ENCODE data around the gene NTF3.

DNA sequence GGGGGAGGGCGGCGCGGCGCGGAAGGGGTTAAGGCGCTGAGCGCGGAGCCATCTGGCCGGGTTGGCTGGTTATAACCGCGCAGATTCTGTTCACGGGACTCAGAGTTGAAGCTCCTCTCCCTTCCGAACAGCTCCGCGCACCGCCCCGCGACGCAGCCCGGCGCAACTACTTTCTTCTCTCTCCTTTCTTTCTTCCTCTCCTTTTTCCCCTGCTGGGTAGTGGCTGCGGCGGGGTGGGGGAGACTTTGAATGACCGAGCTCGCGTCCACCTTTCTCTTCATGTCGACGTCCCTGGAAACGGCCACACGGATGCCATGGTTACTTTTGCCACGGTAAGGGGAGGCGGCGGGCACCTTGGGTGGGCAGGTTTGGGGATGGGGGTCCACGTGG, at the start of gene NTF3:
- TF ChIP-seq, protein P1, sequence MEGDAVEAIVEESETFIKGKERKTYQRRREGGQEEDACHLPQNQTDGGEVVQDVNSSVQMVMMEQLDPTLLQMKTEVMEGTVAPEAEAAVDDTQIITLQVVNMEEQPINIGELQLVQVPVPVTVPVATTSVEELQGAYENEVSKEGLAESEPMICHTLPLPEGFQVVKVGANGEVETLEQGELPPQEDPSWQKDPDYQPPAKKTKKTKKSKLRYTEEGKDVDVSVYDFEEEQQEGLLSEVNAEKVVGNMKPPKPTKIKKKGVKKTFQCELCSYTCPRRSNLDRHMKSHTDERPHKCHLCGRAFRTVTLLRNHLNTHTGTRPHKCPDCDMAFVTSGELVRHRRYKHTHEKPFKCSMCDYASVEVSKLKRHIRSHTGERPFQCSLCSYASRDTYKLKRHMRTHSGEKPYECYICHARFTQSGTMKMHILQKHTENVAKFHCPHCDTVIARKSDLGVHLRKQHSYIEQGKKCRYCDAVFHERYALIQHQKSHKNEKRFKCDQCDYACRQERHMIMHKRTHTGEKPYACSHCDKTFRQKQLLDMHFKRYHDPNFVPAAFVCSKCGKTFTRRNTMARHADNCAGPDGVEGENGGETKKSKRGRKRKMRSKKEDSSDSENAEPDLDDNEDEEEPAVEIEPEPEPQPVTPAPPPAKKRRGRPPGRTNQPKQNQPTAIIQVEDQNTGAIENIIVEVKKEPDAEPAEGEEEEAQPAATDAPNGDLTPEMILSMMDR (IDR thresholded peaks at IDR 0.05; ENCODE audit: low read depth, low read length) = no peak
- no peak for TF ChIP-seq POLR2A (IDR thresholded peaks at IDR 0.05; ENCODE audit: extremely low read depth, insufficient read length)
- TF ChIP-seq, protein P2, sequence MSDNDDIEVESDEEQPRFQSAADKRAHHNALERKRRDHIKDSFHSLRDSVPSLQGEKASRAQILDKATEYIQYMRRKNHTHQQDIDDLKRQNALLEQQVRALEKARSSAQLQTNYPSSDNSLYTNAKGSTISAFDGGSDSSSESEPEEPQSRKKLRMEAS (IDR thresholded peaks at IDR 0.05; ENCODE audit: low read depth, low read length) = no peak
- TF ChIP-seq MYC (IDR thresholded peaks at IDR 0.05; ENCODE audit: low read depth, low read length) = no peak

Data from NB4 (cell line).